Suprapubic skin (tissue), 4 donors: ENCODE results near the gene MXD4. TPM values are rescaled to one million over a fixed set of nuclear protein-coding genes. Genes with fewer than 3 reads are reported as not detected.

ENCODE experiments used
- DNase-seq, 2 donors: peaks; one replicate each; pipeline ENCODE4 v3.0.0-alpha.2; 2019; ENCODE audit warnings: low spot score in 2 of 2
- H3K27ac ChIP-seq: fragments of 200-600 bp; sonication (generic); one replicate; pipeline ENCODE4 v1.5.1; 2019
- H3K27me3 ChIP-seq: fragments of 200-600 bp; sonication (generic); one replicate; pipeline ENCODE4 v1.5.1; 2019
- H3K36me3 ChIP-seq: fragments of 200-600 bp; sonication (generic); one replicate; pipeline ENCODE4 v1.5.1; 2019
- H3K4me1 ChIP-seq: fragments of 200-600 bp; sonication (generic); one replicate; pipeline ENCODE4 v1.5.1; 2019
- H3K4me3 ChIP-seq: fragments of 200-600 bp; sonication (generic); one replicate; pipeline ENCODE4 v1.5.1; 2019; ENCODE audit warnings: mild to moderate bottlenecking
- H3K9me3 ChIP-seq: fragments of 200-600 bp; sonication (generic); one replicate; pipeline ENCODE4 v1.5.1; 2019
- EP300 ChIP-seq: sonication (generic); formaldehyde crosslinking; IDR thresholded peaks from one replicate; pipeline ENCODE4 v1.6.1; 2017; ENCODE audit warnings: antibody characterized with exemption
- POLR2A ChIP-seq, 2 donors: fragments of 450-650 bp; IDR thresholded peaks; one replicate each; pipeline ENCODE4 v1.6.1; 2017; ENCODE audit warnings: antibody characterized with exemption in 2 of 2, mild to moderate bottlenecking in 2 of 2, moderate library complexity in 2 of 2
- POLR2AphosphoS5 ChIP-seq, 3 donors: sonication (generic); formaldehyde crosslinking; IDR thresholded peaks; one replicate each; pipeline ENCODE4 v1.6.1; 2017; ENCODE audit warnings: antibody characterized with exemption in 3 of 3
- WGBS: methylation state at CpG from one replicate; pipeline ENCODE4 v1.1.5; 2018; 5-methylcytosine and 5-hydroxymethylcytosine counted together
- total RNA-seq, 4 donors: library from RNA; depleted of rRNA; stranded (reverse); fragments of >200 nt; gene quantifications; one replicate each; pipeline ENCODE4 v1.1.0, GENCODE V29; 2016
- TF ChIP-seq, protein P1 (sequence below), 2 donors: fragments of 200-600 bp in 1 of 2; fragments of 450-650 bp in 1 of 2; sonication (generic) in 1 of 2; IDR thresholded peaks; one replicate each; pipeline ENCODE4 v1.5.1; 2016 to 2019; ENCODE audit warnings: antibody characterized with exemption in 2 of 2, mild to moderate bottlenecking in 1 of 2, moderate library complexity in 1 of 2

Gene MXD4
- total RNA-seq, 4 donors from 2014 or later: 52.8 to 76.8 (median 63.3) TPM

DNA sequence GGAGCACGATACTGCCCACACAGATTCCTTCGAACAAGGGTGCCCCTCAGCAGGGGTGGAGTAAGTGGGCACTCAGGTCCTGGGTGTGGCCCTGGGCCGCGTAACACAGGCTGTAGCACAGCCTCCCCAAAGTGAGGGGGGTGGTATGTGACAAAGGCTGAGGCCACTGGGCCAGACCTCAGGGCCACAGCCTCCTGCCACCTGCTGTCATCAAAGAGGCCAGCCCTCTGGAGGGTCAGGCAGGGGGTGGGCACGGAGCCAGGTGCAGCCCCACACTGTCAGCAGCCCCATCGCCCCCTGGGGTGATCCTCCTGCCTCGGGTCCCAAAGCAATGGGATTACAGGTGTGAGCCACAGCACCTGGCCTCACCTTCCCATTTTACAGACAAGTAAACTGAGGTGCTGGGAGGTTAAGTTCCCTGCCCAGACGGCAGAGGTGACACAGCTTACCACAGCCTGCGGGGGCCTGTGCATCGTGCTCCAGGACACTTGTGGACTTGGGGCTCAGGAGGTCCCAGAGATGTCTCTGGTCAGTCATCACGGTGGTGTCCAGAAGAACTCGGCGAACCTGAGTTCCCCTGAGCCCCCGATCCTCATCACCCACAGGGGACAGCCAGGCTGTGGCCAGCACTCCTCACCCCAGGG lies 27.5 kb upstream of the MXD4 start:
- no peak overlapping the region for H3K4me3 ChIP-seq
- no peaks in the 10 kb centered on the region for H3K36me3 ChIP-seq
- 90% methylated on average over 7 of the region's 14 CpGs for WGBS
- DNase-seq: peak; percentile 53 to 69
- no peak overlapping the region for H3K27ac ChIP-seq
- no peak for TF ChIP-seq POLR2A (IDR thresholded peaks at IDR 0.05)
- TF ChIP-seq, protein P1, sequence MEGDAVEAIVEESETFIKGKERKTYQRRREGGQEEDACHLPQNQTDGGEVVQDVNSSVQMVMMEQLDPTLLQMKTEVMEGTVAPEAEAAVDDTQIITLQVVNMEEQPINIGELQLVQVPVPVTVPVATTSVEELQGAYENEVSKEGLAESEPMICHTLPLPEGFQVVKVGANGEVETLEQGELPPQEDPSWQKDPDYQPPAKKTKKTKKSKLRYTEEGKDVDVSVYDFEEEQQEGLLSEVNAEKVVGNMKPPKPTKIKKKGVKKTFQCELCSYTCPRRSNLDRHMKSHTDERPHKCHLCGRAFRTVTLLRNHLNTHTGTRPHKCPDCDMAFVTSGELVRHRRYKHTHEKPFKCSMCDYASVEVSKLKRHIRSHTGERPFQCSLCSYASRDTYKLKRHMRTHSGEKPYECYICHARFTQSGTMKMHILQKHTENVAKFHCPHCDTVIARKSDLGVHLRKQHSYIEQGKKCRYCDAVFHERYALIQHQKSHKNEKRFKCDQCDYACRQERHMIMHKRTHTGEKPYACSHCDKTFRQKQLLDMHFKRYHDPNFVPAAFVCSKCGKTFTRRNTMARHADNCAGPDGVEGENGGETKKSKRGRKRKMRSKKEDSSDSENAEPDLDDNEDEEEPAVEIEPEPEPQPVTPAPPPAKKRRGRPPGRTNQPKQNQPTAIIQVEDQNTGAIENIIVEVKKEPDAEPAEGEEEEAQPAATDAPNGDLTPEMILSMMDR (IDR thresholded peaks at IDR 0.05): no peak
- no peak for TF ChIP-seq POLR2AphosphoS5 (IDR thresholded peaks at IDR 0.05)
- TF ChIP-seq EP300: no peak
- H3K9me3 ChIP-seq: no peaks in the 10 kb centered on the region
- H3K27me3 ChIP-seq: no peaks in the 10 kb centered on the region
- H3K4me1 ChIP-seq: peaks cover 6% of the 10 kb centered on the region

GRCh38 chr4:2288051-2288541 lies 26.2 kb upstream of the MXD4 start:
- peaks cover 6% of the 10 kb centered on the region for H3K4me1 ChIP-seq
- WGBS: 81% methylated on average over 6 of the region's 10 CpGs
- no peaks in the 10 kb centered on the region for H3K36me3 ChIP-seq
- H3K27me3 ChIP-seq: no peaks in the 10 kb centered on the region
- no peaks in the 10 kb centered on the region for H3K9me3 ChIP-seq
- no peak overlapping the region for H3K4me3 ChIP-seq
- no peak overlapping the region for H3K27ac ChIP-seq
- TF ChIP-seq EP300 (no peak), POLR2A (IDR thresholded peaks at IDR 0.05) (no peak), POLR2AphosphoS5 (IDR thresholded peaks at IDR 0.05) (no peak)
- TF ChIP-seq, protein P1 (IDR thresholded peaks at IDR 0.05): no peak
- peak; percentile 57 to 72 for DNase-seq

DNA sequence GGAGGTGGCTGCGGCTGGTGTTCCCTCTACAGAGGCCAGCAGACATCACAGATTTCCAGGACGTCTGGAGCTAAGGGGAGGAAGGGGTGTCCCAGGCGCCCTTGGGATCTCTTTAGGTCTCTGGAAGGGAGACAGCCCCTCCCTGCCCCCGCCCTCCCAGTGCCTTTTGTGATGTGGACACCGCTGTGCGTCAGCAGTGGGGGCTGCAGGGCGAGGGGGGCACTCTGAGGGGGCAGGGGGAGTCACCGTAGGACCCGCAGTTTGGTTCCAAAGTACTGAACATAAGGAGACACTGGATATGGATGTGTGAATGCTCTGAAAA lies 25.6 kb upstream of the MXD4 start:
- H3K36me3 ChIP-seq: no peaks in the 10 kb centered on the region
- DNase-seq: peak in 1 of 2 donors; percentile 50
- WGBS: 91% methylated on average over 8 of the region's 9 CpGs
- peaks cover 4% of the 10 kb centered on the region for H3K4me1 ChIP-seq
- no peak overlapping the region for H3K27ac ChIP-seq
- H3K27me3 ChIP-seq: no peaks in the 10 kb centered on the region
- H3K4me3 ChIP-seq: no peak overlapping the region
- H3K9me3 ChIP-seq: no peaks in the 10 kb centered on the region
- TF ChIP-seq, protein P1 (IDR thresholded peaks at IDR 0.05): no peak
- TF ChIP-seq EP300: no peak
- no peak for TF ChIP-seq POLR2AphosphoS5 (IDR thresholded peaks at IDR 0.05)
- TF ChIP-seq POLR2A (IDR thresholded peaks at IDR 0.05): no peak

DNA sequence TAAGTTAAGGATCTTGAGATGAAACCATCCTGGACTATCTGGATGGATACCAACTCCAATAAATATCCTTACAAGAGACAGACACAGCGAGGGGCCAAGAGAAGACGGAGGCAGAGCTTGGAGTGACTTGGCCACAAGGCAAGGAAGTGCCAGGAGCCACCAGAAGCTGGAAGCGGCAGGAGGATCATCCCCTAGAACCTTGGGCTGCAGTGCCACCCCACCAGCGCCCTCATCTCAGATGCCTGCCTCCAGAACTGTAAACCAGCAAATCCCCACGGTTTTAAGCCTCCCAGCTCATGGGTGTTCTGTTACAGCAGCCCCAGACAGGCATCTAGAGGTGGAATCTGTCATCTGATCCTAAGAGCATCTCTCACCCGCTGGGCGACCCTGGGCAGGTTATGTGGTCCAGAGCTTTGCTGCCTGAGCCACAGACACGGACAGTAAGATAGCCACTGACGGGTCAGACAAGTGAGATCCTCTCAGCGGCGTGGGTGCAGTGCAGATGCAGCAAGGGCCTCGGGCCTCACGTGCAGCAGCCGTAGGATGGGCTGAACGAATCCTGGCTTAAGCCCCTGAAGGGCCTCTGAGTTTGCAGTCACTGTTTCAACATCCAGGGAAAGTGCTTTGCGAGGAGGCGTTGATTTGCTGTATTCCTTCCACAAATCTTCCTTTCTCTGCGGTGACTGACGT lies 25.1 kb upstream of the MXD4 start:
- WGBS: 87% methylated on average over 16 of the region's 19 CpGs
- DNase-seq: peak; percentile 44 to 72
- Histone ChIP-seq H3K36me3 (no peaks in the 10 kb centered on the region), H3K4me1 (no peaks in the 10 kb centered on the region), H3K27ac (no peak overlapping the region), H3K4me3 (no peak overlapping the region), H3K27me3 (no peaks in the 10 kb centered on the region), H3K9me3 (no peaks in the 10 kb centered on the region)
- TF ChIP-seq, protein P1 (IDR thresholded peaks at IDR 0.05): no peak
- TF ChIP-seq POLR2A (IDR thresholded peaks at IDR 0.05): no peak
- TF ChIP-seq POLR2AphosphoS5 (IDR thresholded peaks at IDR 0.05): no peak
- no peak for TF ChIP-seq EP300

DNA sequence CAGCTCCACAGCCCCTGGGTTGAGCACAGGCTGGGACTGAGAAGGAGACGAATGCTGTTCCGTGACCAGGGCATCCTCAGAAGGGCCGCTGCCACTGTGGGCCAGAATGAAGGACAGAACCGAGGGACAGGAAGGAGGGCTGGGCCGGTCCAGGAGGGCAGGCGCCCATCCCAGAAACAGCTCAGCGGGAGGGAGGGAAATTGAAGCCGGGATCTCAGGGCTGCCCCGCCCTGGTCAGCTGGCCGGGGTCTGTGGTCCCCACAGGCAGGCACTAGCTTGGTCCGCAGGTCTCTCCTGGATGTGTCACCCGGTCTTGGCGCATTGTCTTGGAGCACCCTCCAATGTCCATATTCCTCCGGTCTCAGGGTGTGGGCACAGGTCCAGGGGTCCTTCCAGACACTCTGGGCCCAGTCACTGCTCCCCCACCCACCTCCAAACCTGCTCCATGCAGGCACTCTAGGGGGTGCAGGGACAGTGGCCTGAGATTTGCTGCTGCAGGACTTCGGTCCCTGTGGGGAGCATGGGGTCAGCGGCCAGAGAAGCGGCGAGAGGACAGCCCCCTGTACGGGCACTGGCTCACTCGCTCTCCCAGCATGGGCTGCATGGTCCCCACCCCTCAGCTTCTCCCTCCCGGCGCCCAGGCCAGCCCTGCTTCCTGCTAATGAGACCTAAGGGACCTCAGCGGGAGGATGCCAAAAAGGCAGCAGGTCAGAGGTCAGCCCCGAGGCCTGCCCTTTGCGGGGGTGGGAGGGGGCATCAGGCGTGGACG lies 23.9 kb upstream of the MXD4 start:
- 82% methylated on average over 21 of the region's 27 CpGs for WGBS
- Histone ChIP-seq H3K27ac (no peak overlapping the region), H3K36me3 (no peaks in the 10 kb centered on the region), H3K27me3 (no peaks in the 10 kb centered on the region), H3K4me3 (no peak overlapping the region), H3K9me3 (no peaks in the 10 kb centered on the region), H3K4me1 (no peaks in the 10 kb centered on the region)
- peak in 1 of 2 donors; percentile 45 for DNase-seq
- TF ChIP-seq EP300: no peak
- TF ChIP-seq, protein P1 (IDR thresholded peaks at IDR 0.05): no peak
- TF ChIP-seq POLR2A (IDR thresholded peaks at IDR 0.05): no peak
- no peak for TF ChIP-seq POLR2AphosphoS5 (IDR thresholded peaks at IDR 0.05)
